PC-3 (cell line): ENCODE data around the gene LRRC7. TPM values are rescaled to one million over a fixed set of nuclear protein-coding genes. Genes with fewer than 3 reads are reported as not detected.

Experiments
- ATAC-seq: fragments of 200-7000 bp; cut with Tn5 transposase; 2 replicates; pipeline ENCODE4 v1.9.1; 2020; ENCODE audit warnings: mild to moderate bottlenecking, moderate library complexity
- BruUV-seq: library from RNA; stranded (reverse); fragments of 400-500 nt; replicated peaks from 2 replicates; lab custom pipeline; 2021; lab: Mats Ljungman, UMichigan
- CTCF ChIA-PET: fragments of 300-600 bp; sonication (Branson Sonifier 250); formaldehyde crosslinking; loops from one replicate; lab custom pipeline; 2022; ENCODE audit warnings: antibody characterized with exemption; lab: Charles Lee
- POLR2A ChIA-PET: fragments of 300-600 bp; sonication (Branson Sonifier 250); formaldehyde crosslinking; loops from one replicate; lab custom pipeline; 2022; ENCODE audit warnings: antibody characterized with exemption; ENCODE audit not compliant: unreplicated experiment; lab: Charles Lee
- DNase-seq: peaks from one replicate; pipeline ENCODE4 v3.0.0-alpha.2; 2015
- H2AFZ ChIP-seq: fragments of 300-600 bp; sonication (generic); 2 replicates; pipeline ENCODE4 v1.6.0; 2016; ENCODE audit warnings: antibody characterized with exemption, low read length
- H3F3A ChIP-seq: fragments of 300-600 bp; sonication (generic); one replicate; pipeline ENCODE4 v1.6.0; 2017; ENCODE audit warnings: antibody characterized with exemption, low read length, control low read depth, mild to moderate bottlenecking; ENCODE audit not compliant: unreplicated experiment
- H3K27ac ChIP-seq: fragments of 300-600 bp; sonication (generic); 2 replicates; pipeline ENCODE4 v1.5.1; 2016; ENCODE audit warnings: mild to moderate bottlenecking, low read length
- H3K27me3 ChIP-seq: fragments of 300-600 bp; sonication (generic); 2 replicates; pipeline ENCODE4 v1.6.1; 2016; ENCODE audit warnings: low read length, mixed read lengths
- H3K36me3 ChIP-seq: fragments of 300-600 bp; sonication (generic); 2 replicates; pipeline ENCODE4 v1.6.1; 2016; ENCODE audit warnings: low read depth, mixed run types, low read length, mixed read lengths
- H3K4me1 ChIP-seq: fragments of 300-600 bp; sonication (generic); 2 replicates; pipeline ENCODE4 v1.5.1; 2016; ENCODE audit warnings: low read length; ENCODE audit not compliant: insufficient read depth
- H3K4me2 ChIP-seq: fragments of 300-600 bp; sonication (generic); 2 replicates; pipeline ENCODE4 v1.6.0; 2016; ENCODE audit warnings: low read length
- H3K4me3 ChIP-seq: fragments of 300-600 bp; sonication (generic); 2 replicates; pipeline ENCODE4 v1.5.1; 2016; ENCODE audit warnings: mild to moderate bottlenecking, low read length, mixed read lengths
- H3K79me2 ChIP-seq: fragments of 300-600 bp; sonication (generic); 2 replicates; pipeline ENCODE4 v1.6.1; 2017; ENCODE audit warnings: low read length, mixed read lengths
- H3K9ac ChIP-seq: fragments of 300-600 bp; sonication (generic); 2 replicates; pipeline ENCODE4 v1.6.0; 2016; ENCODE audit warnings: mild to moderate bottlenecking, low read length
- H3K9me2 ChIP-seq: fragments of 300-600 bp; sonication (generic); replicated peaks from 2 replicates; pipeline ENCODE4 v1.6.1; 2016; ENCODE audit warnings: mixed run types, low read length, mixed read lengths
- H3K9me3 ChIP-seq: fragments of 300-600 bp; sonication (generic); 2 replicates; pipeline ENCODE4 v1.6.1; 2016; ENCODE audit warnings: low read length, mixed read lengths
- H4K20me1 ChIP-seq: fragments of 300-600 bp; sonication (generic); 2 replicates; pipeline ENCODE4 v1.6.1; 2016; ENCODE audit warnings: low read length, mixed read lengths
- EZH2 ChIP-seq: fragments of 300-600 bp; sonication (generic); IDR thresholded peaks from one replicate; pipeline ENCODE4 v1.6.1; 2017; ENCODE audit warnings: antibody characterized with exemption, mild to moderate bottlenecking, low read length; ENCODE audit not compliant: unreplicated experiment
- EZH2phosphoT487 ChIP-seq: fragments of 300-600 bp; sonication (generic); IDR thresholded peaks from 2 replicates; pipeline ENCODE4 v1.6.1; 2018; ENCODE audit warnings: mild to moderate bottlenecking, antibody characterized with exemption, low read length, borderline replicate concordance
- intact Hi-C: fragments of 100-400 bp; cut with micrococcal nuclease; formaldehyde crosslinking; loops from 2 replicates; pipeline ENCODE4 v1.9.0; 2023
- total RNA-seq: library from RNA; depleted of rRNA; stranded (reverse); fragments of >200 nt; gene quantifications from 2 replicates; pipeline ENCODE4 v1.2.3, GENCODE V29; 2014
- TF ChIP-seq, protein P1 (sequence below): fragments of 300-600 bp; sonication (generic); conservative IDR thresholded peaks from 2 replicates; pipeline ENCODE4 v1.5.1; 2017; ENCODE audit warnings: antibody characterized with exemption, low read depth, mild to moderate bottlenecking, low read length

The LRRC7 gene
- total RNA-seq, 1 experiment from 2014 or later: 0.04 TPM

DNA sequence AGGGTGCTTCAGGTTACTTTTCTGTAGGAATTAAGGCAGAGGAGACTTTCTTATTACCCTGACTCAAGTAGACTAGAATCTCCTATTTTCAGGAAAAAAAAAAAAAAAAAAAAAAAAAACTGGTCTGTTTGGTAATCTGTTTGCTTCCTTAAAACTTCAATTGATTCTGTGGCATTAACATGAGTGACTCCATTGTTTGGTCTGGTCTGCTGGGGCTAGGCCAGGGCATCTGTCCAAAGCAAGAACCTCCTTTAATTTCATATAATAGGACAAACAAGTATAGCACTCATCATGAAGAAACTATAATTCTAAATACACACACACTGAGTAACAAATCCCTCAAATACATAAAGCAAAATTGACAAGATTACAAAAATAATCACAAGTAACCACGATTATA lies 32.9 kb upstream of the LRRC7 start:
- no peaks in the 10 kb centered on the region for H3K36me3 ChIP-seq
- no peak overlapping the region for H3K9ac ChIP-seq
- H3K79me2 ChIP-seq: no peaks in the 10 kb centered on the region
- POLR2A ChIA-PET: no interaction called here
- no peaks in the 10 kb centered on the region for H4K20me1 ChIP-seq
- H3K4me1 ChIP-seq: no peaks in the 10 kb centered on the region
- ATAC-seq (no peak), DNase-seq (no peak)
- H3K27ac ChIP-seq: no peak overlapping the region
- TF ChIP-seq, protein P1, sequence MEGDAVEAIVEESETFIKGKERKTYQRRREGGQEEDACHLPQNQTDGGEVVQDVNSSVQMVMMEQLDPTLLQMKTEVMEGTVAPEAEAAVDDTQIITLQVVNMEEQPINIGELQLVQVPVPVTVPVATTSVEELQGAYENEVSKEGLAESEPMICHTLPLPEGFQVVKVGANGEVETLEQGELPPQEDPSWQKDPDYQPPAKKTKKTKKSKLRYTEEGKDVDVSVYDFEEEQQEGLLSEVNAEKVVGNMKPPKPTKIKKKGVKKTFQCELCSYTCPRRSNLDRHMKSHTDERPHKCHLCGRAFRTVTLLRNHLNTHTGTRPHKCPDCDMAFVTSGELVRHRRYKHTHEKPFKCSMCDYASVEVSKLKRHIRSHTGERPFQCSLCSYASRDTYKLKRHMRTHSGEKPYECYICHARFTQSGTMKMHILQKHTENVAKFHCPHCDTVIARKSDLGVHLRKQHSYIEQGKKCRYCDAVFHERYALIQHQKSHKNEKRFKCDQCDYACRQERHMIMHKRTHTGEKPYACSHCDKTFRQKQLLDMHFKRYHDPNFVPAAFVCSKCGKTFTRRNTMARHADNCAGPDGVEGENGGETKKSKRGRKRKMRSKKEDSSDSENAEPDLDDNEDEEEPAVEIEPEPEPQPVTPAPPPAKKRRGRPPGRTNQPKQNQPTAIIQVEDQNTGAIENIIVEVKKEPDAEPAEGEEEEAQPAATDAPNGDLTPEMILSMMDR: no peak
- TF ChIP-seq EZH2phosphoT487 (no peak), EZH2 (no peak)
- CTCF ChIA-PET: no interaction called here
- BruUV-seq: no TSS peak
- H2AFZ ChIP-seq: no peak overlapping the region
- no peaks in the 10 kb centered on the region for H3F3A ChIP-seq
- H3K4me2 ChIP-seq: no peak overlapping the region
- no peak overlapping the region for H3K4me3 ChIP-seq
- peaks cover 12% of the 10 kb centered on the region; the same call in 1 of the 2 replicates for H3K27me3 ChIP-seq
- intact Hi-C loops: no loop called here
- no peaks in the 10 kb centered on the region for H3K9me2 ChIP-seq
- H3K9me3 ChIP-seq: no peaks in the 10 kb centered on the region

DNA sequence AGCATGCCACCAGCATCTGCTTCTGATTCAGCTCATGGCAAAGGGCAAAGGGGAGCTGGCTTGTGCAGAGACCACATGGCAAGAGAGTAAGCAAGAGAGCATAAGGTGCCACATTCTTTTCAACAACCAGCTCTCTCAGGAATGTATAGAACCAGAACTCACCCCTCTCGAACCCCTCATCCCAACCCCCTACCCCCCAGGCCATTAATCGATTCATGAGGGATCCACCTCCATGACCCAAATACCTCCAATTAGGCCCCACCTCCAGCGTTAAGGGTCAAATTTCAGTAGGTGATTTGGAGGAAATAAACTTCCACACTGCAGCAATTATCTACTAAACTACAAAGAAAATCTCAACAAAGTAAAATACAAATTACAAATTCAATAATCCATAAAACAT lies 32.2 kb upstream of the LRRC7 start:
- ATAC-seq (no peak), DNase-seq (no peak)
- no peak overlapping the region for H3K4me2 ChIP-seq
- no peaks in the 10 kb centered on the region for H3K4me1 ChIP-seq
- no peak overlapping the region for H3K4me3 ChIP-seq
- H3K9me3 ChIP-seq: no peaks in the 10 kb centered on the region
- H3K9me2 ChIP-seq: no peaks in the 10 kb centered on the region
- H3K9ac ChIP-seq: no peak overlapping the region
- ChIA-PET CTCF (no interaction called here), POLR2A (no interaction called here)
- H3F3A ChIP-seq: no peaks in the 10 kb centered on the region
- BruUV-seq: no TSS peak
- H4K20me1 ChIP-seq: no peaks in the 10 kb centered on the region
- peaks cover 17% of the 10 kb centered on the region; the same call in 1 of the 2 replicates for H3K27me3 ChIP-seq
- H3K27ac ChIP-seq: no peak overlapping the region
- no peaks in the 10 kb centered on the region for H3K36me3 ChIP-seq
- no peaks in the 10 kb centered on the region for H3K79me2 ChIP-seq
- intact Hi-C loops: no loop called here
- no peak overlapping the region for H2AFZ ChIP-seq
- TF ChIP-seq EZH2phosphoT487: no peak
- TF ChIP-seq, protein P1: no peak
- no peak for TF ChIP-seq EZH2

DNA sequence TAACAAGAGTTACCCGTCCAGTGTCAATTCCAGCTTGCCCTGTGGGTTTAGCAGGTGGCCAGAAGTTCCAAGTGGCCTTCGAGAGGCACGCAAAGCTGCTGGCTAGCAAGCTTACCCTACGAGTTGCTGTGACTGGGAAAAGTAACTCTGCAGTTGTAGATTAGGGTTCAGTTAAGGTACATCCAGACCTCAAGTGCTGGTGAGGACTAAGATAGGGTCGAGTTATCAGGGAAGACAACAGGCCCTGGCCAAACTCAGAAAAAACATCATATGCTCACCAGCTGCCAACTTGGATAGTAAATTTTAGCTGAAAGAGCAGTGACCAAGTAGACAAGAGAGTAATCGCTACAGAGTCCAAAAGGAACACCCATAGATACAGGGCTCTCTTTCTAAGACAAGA lies 27.7 kb upstream of the LRRC7 start:
- Histone ChIP-seq H3K4me2 (no peak overlapping the region), H3K9me3 (no peaks in the 10 kb centered on the region), H3K4me1 (no peaks in the 10 kb centered on the region), H3K9me2 (no peaks in the 10 kb centered on the region), H2AFZ (no peak overlapping the region), H3F3A (no peaks in the 10 kb centered on the region), H4K20me1 (no peaks in the 10 kb centered on the region), H3K27me3 (peaks cover 14% of the 10 kb centered on the region; the same call in 1 of the 2 replicates), H3K9ac (no peak overlapping the region), H3K4me3 (no peak overlapping the region), H3K36me3 (no peaks in the 10 kb centered on the region), H3K27ac (no peak overlapping the region), H3K79me2 (no peaks in the 10 kb centered on the region)
- ChIA-PET POLR2A (no interaction called here), CTCF (no interaction called here)
- TF ChIP-seq EZH2 (no peak), EZH2phosphoT487 (no peak)
- TF ChIP-seq, protein P1: no peak
- BruUV-seq: no TSS peak
- DNase-seq (no peak), ATAC-seq (no peak)
- intact Hi-C loops: no loop called here
